T-helper 2 cell treated with Interferon-gamma antibody and Interleukin-4, amounts not matched to agents 100 ng/mL and 5 ng/mL, for 36 hours (primary cell): ENCODE data around the gene LCE3D. TPM values are rescaled to one million over a fixed set of nuclear protein-coding genes. Genes with fewer than 3 reads are reported as not detected.
"Not testable (repeated sequence)": the region's sequence is repeated elsewhere in the genome, so short reads cannot be mapped to it uniquely, and the experiment has no call there.

Experiments
- intact Hi-C: fragments of 100-400 bp; cut with micrococcal nuclease; formaldehyde crosslinking; loops from one replicate; pipeline ENCODE4 v1.15.1; 2023
- total RNA-seq: library from RNA; stranded (reverse); gene quantifications from 2 replicates; pipeline ENCODE4 v1.2.3, GENCODE V29; 2022

Gene LCE3D, protein sequence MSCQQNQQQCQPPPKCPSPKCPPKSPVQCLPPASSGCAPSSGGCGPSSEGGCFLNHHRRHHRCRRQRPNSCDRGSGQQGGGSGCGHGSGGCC
- not detected in 2 replicates for total RNA-seq

DNA sequence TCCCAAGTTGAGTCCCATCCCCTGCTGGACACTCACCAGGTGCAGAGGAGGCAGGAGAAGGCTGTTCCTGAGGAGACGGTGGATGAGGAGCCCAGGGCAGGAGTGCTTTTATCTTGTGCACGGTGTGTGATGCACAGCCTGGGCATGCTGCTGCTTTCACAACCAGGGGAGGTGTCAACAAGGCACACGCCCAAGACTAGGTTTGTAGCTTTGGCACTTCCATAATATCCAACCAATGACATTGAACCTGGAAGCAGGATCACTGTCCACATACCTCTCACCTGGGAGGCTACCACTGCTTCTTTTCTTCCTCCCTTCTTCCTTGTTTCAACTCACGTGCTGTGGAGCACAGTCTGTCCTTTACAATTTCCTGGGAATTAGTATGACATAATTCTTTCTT is at the start of gene LCE3D:
TSS of gene LCE3D (minus strand) at position 84 of the 400 bp plus-strand sequence. CDS start 580 bp downstream, outside the sequence.
- intact Hi-C loops, result no loop called here

DNA sequence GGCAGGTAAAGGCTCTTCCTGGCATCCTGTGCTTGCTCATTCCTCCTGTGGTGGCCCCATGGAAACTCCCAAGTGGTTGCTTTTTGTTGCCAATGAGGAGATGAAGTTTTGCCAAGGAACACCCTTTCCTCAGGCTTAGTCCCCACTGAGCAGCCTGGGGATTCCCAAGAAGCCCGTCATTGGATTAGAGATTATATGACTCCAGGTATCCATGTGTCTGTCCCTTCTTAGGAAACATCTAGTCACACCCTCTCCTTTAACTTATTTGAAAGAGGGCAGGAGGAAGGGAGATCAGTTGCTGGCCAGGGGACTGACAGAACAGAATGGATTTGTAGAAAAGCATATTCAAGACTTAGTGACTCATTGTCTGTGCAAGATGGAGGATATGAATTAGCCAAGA is 46.4 kb upstream of the LCE3D start:
- intact Hi-C loops, result no loop called here

DNA sequence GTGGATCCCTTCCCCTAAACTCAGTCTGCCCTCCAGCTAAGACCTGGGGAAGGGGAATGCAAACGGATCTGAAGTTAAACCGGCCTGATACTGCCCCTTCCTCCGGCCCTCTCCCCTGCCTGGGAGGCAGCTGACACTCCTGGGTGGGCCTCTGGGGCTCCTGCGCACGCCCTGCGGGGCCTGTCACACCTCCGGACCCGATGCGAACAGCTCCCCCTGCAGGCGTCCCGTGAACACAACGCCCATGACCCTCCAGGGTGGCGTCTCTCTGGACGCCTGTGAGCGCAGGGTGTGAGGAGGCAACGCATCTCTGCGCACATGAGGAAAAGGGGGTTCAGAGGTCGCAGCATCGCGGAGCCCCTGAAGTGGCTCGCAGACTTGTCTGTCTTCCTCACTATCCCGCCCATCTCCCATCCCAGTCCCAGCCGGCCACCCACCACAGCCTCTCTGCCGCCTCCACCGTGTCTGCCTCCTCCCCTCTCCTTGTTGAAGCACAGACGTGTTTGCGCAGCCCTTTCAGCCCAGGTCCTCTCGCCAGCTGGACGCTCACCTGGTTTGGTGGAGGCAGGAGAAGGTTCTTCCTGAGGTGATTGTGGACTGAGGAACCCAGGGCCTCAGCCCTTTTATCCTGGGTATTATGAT is 43.0 kb upstream of the LCE3D start:
- intact Hi-C loops, result no loop called here

DNA sequence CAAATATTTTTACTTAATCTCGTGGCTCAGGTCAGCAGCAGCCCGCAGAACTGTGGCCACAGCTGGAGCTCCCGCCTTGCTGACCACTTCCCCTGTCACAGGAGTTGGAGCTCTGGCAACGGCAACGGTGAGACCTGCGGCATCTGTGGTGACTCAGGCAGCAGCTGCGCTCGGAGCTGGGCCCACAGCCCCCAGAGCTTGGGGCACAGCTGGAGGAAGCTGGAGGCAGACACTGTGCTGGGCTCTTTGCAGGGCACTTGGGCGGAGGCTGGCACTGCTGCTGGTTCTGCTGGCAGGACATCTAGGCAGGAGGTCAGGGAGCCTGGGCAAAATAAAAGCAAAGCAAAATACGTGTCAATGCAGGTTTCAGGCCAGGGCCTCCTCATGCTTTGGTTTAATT is 42.5 kb upstream of the LCE3D start, which contains the start of gene LCE3A:
TSS of gene LCE3A (minus strand) at position 301 of the 400 bp plus-strand sequence. CDS start at position 301, 0 bp downstream.
- intact Hi-C loops, result no loop called here

DNA sequence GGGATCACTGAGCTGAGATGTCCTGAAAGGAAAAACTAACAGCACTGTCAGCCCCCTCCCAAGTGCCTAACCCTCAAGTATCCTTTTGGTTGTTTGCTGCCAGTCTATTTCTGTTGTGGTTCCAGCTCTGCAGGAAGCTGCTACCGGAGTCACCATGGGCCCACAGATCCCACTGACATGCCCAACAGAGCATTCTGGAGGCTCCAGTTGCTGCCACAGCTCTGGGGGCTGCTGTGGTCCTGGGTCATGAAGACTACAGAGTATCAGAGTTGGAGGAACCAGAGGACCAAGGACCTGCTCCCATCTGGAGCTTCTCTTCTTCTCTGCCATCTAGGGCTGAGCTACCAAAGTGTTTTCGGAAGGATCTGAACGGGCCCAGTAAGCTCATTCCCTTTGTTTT is 41.7 kb upstream of the LCE3D start:
- intact Hi-C loops, result no loop called here

DNA sequence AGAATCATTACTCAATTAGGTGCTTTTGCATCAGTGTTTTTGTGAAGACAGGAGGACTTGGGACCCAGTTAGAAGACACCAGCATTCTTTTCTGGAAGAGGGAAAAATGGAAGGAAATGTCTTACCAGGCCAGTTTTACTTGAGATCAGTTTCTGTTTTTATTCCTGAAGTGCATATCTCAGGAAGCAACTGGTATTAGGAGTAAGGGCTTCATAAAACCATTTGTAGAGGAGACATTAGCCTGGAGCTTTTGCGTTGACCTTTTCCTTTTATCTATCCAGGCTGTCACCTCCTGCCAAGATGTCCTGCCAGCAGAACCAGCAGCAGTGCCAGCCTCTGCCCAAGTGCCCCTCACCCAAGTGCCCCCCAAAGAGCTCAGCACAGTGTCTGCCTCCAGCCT is 33.2 kb upstream of the LCE3D start, which contains the start of gene LCE3B:
TSS of gene LCE3B (plus strand) at position 301 of the 400 bp plus-strand sequence. CDS start at position 301, 0 bp downstream.
- intact Hi-C loops, result no loop called here

DNA sequence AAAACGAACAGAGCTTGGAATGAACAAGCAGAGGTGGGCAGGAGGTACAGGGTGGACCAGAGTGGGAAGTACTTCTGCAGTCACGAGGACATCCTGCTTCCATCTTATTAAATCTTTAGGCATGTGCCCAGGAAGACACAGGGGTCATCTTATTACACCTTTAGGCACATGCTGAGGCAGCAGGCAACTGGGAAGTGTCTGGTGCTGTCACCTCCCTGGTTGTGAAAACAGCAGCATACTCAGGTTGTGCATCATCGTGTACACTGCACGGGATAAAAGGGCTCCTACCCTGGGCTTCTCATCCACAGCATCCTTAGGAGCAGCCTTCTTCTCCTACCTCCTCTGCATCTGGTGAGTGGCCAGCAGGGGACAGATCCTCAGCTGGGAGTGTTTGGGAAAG is 19.6 kb upstream of the LCE3D start, which contains the start of gene LCE3C:
TSS of gene LCE3C (plus strand) at position 301 of the 400 bp plus-strand sequence. CDS start 498 bp downstream, outside the sequence.
- intact Hi-C loops, result no loop called here

DNA sequence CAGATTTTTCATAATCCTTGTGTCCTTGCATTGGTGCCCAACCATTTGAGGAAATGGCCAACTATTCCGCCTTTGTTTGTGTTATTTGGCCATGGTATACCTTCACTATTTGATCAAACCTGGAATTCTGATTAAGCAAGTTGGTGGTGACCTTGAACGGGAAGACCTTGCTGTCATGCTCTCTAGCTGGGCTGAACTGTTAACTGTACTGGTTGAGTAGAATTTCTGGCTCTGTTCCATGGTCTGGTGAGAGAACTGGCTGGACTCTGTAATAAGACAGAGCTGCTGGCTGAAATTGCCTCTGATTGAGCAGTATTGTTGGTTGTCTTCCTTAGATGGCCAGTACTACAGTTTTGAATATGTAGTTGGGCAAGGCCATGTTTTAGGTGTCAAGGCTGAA is 16.7 kb upstream of the LCE3D start:
- intact Hi-C loops, result no loop called here

DNA sequence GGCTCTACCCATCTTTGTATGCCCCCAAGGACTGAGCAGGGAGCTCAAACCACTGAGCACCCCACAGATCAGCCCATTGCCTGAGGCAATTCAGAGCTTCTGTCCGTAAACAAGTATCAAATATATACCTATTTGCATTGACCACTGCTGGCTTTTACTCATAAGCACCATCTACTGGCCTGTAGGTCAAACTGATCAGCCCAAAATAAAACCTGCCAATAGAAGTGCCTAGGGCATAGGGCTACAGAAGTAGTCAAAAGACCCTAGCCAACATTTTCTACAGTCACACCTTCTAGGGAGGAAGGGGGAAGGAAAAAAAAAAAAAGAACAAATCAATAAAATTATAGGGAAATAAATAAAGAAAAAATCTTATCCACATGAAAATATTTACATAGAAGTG is 5.3 kb upstream of the LCE3D start:
- intact Hi-C loops, result no loop called here

DNA sequence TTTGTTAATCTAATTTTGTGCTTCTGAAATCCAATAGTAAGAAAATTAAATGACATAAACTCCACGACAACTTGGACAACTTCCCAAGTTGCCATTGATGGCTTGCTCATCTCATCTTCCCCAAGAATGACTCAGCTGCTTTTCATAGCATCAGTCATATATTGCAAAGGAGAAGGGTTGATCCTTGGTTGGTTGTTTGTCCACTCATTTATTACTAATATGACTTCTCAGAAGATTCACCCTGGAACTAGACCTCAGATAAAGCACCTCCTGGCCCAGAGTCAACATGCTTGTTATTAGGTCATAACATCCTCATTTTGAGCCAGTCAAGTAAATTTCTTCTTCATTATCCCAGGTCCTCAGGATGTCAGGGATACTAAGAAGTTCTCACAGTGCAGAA is 2.3 kb upstream of the LCE3D start:
- intact Hi-C loops, result no loop called here

DNA sequence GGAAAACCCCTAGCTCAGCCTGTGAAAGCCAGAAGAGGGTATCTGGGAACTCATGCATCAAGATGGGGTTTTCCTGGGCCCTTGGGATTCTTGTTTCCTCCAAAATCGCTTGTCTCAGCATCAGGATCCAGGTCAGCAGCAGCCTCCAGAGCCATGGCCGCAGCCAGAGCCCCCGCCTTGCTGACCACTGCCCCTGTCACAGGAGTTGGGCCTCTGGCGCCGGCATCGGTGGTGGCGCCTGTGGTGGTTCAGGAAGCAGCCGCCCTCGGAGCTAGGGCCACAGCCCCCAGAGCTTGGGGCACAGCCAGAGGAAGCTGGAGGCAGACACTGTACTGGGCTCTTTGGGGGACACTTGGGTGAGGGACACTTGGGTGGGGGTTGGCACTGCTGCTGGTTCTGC is 790 bp downstream of the LCE3D start:
- intact Hi-C loops, result not testable (repeated sequence)

DNA sequence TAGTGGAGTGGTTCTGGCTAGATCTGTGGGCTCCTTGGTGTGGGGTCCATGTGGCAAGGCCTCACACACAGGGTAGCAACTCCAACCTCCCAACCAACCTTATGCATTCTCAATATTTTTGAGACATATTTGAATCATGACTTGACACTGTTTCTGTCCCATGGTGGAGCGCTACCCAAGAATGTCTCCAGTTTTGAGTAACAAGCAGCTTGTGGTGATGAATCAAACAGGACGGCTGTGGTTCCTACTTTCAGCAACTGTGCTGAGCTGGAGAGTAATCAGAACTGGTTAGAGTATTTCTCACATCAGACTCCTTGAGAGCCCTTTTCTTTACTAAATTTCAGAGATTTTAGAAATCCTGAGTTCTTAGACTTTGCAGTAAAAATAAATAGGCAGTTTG is 3.1 kb downstream of the LCE3D start:
- intact Hi-C loops, result no loop called here

DNA sequence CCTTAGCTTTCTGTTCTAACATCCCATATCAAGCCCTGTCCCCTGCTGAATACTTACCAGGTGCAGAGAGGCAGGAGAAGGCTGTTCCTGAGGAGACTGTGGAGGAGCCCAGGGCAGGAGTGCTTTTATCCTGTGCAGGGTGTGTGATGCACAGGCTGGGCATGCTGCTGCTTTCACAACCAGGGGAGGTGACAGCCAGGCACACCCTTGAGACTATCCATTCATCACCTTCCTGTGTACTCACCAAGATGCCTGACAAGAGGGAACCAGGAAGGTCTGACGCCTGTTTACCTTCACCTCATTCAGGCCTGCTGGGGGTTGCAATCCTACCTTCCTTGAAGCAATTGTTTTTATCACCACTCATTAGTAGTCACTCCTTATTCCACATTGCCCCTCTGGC is 13.6 kb downstream of the LCE3D start, which contains the start of gene LCE3E:
TSS of gene LCE3E (minus strand) at position 100 of the 400 bp plus-strand sequence. CDS start 572 bp downstream, outside the sequence.
- intact Hi-C loops, result no loop called here

DNA sequence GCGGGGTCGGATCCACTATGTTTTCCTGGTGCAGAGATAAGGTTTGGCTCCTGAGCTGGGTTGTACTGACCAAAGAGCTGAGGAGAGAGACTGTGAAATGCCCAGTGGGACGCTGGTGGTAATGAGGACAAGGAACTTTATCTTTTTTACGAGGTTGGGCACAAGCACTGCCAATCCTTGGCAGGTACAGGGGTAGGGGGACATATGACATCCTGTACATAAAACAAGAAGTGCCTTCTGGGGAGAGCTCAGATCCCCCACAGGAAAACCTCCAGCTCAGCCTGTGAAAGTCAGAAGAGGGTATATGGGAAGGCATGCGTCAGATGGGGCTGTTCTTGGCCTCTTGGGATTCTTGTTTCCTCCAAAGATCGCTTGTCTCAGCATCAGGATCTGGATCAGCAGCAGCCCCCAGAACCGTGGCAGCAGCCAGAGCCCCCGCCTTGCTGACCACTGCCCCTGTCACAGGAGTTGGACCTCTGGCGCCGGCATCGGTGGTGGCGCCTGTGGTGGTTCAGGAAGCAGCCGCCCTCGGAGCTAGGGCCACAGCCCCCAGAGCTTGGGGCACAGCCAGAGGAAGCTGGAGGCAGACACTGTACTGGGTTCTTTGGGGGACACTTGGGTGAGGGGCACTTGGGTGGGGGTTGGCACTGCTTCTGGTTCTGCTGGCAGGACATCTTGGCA is 14.6 kb downstream of the LCE3D start:
- intact Hi-C loops, result no loop called here

DNA sequence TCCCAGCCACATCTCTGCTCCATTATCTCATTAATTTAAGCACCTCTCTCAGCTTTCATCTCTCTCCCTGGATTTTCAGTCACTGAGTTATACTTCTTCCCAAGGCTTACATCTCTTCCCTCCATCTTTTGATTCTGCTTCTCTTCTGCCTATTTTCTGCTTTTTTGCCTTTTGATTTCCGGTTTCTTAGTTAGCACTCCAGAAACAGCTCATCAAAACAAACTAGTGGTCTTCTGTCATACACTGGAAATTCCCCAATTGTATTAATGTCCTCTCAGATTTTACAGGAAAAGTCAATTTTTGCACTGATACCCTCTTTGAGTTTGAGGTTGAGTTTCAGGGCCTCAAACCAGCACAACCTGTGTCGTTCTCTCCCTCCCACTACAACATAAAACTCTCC is 15.2 kb downstream of the LCE3D start:
- intact Hi-C loops, result no loop called here

DNA sequence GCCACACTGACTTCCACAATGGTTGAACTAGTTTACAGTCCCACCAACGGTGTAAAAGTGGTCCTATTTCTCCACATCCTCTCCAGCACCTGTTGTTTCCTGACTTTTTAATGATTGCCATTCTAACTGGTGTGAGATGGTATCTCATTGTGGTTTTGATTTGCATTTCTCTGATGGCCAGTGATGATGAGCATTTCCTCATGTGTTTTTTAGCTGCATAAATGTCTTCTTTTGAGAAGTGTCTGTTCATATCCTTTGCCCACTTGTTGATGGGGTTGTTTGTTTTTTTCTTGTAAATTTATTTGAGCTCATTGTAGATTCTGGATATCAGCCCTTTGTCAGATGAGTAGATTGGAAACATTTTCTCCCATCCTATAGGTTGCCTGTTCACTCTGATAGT is 32.0 kb downstream of the LCE3D start:
- intact Hi-C loops, result not testable (repeated sequence)

DNA sequence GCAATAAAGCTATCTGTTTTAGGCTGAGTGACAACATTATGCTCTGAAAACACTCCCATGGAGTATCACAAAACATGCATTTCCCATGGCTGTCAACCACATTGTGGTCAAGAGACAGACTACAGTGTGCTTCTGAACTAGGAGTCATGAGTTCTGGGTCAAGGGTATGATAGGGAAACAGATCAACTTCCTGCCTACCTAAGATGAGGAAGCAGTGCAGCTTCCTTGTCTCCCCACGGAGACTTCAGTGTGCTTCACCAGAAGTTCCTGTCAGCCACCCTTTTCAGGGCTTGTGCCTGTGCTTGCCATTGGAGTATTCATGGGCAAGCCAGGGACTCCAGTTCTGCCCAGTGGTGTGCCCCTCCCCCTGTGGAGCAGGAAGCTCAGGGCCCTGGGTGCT is 33.6 kb downstream of the LCE3D start:
- intact Hi-C loops, result no loop called here

DNA sequence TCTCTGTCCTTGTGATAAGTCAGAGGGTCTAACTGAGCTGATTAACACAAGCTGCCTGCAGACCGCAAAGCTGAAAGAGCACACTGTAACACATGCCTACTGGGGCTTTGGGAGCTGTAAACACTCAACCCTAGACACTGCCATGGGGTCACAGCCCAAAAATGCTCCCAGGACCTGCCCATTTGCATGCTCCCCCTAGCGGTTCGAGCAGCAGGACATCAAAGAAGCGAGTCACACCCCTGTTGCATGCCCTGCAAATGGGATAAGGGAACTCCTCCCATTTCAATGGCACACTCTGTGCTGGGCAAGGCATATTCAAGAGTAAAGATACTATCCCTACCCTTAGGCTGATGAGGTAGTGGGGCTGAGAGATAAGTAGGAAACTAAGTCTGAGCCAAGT is 36.5 kb downstream of the LCE3D start:
- intact Hi-C loops, result no loop called here

DNA sequence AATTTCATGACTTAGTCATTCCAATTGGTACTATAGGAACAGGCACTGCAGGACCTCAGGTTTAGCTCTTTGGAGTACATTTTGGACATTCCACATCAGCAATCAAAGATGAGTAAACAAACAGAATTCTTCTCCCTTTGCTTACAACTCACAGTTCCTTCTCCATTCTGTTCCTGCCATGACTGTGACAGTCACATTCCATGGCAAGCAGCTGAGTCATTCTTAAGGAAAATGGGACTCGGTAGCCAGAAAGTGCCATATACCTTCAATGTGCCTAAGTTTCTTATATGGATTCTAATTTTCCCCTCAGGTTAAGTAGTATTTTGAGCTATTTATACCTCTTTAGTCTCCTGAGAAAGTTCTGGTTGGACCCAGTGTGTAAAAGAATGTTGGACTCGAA is 40.4 kb downstream of the LCE3D start:
- intact Hi-C loops, result no loop called here

DNA sequence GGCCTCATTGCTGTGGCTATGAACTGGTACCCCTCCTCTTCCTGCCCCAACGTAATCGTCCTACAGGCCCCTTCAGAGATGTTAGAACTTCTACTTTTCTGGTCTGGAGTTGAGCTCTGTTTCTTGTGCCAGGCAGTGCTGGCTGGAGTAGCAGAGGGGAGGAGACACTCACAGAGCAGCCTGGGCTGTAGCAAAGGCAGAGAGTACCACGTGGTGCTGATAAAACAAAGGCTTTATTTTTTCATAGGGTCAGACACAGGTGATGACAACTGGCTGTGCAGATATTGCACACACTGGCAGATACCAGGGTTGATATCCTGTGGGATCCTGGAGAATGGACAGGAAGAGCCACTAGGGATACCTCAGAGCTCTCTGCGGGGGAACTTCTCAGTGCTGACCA is 42.8 kb downstream of the LCE3D start:
- intact Hi-C loops, result no loop called here

DNA sequence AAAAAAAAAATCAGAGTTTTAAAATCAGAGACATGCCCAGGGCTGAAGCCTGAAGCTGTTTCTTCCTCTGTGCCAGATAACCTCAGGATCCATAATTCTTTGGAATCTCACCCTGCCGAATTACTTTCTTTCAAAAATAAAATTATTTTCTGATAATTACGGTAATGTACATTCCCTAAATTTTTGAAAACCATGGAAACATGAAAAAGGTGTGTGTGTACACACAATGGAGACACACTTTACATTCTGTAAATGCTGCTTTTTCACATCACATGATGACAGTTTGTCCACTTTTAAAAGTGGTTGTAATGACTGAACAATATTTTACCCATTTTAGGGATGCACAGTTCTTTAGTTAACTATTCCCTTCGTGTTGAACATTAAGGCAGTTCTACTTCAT is 44.5 kb downstream of the LCE3D start:
- intact Hi-C loops, result no loop called here

DNA sequence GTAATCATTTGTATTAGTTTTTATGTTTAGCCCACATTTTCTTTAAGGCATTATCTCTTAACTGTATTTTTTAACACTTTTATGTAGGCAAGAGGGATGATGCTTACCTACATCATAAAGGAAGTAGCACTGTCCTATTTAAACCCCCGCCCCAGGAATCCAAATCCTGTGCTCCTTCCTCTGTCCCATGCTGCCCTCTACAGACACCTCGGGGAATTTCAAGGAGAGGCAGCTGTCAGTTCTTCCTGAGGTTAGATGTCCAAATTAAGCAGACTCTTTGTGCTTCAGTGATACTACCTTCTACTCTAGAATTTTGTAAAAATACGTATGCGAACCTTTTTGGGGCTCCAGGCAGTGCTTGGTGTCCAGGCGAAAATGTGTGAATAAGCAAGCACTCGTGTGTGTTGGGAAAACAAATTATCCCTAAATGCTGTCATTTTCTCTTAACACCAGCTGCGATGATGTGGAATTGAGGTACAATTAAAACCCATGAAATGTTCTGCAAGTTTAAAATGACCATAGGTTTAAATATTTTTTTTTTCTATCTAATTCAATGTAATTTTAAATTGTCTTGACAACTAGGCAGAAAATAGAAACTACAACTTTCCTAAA is 46.9 kb downstream of the LCE3D start:
- intact Hi-C loops, result loop anchor here (2.0 kb wide), 1 partner anchor 75 kb away; no protein-coding TSS in a partner anchor
